Measurements from ENCODE around the gene DPPA4. TPM values are rescaled to one million over a fixed set of nuclear protein-coding genes. Genes with fewer than 3 reads are reported as not detected.

Gene DPPA4
- total RNA-seq, 1 donor from 2014 or later = not detected

Other genes starting within 250 kb of the DPPA4 start
- not detected for gene MORC1, start 219.4 kb downstream of the DPPA4 start, total RNA-seq
- gene C3orf85, start 200.8 kb downstream of the DPPA4 start, total RNA-seq = not detected
- not detected for gene DPPA2, start 21.0 kb downstream of the DPPA4 start, total RNA-seq